SK-N-SH treated with all-trans-retinoic acid at 6 μM for 48 hours (cell line): ENCODE measurements around the gene UQCRH.

Experiments used
- ATAC-seq: fragments of 200-7000 bp; cut with Tn5 transposase; 3 replicates; pipeline ENCODE4 v1.9.1; 2020; ENCODE audit warnings: mild to moderate bottlenecking, moderate library complexity
- ARNTL ChIP-seq: fragments of 450-650 bp; formaldehyde crosslinking; IDR thresholded peaks from 2 replicates; pipeline ENCODE4 v1.5.0; 2020; ENCODE audit warnings: low read depth, mild to moderate bottlenecking, moderate library complexity, borderline replicate concordance
- CREB5 ChIP-seq: fragments of 250-450 bp; sonication (Bioruptor Pico); IDR thresholded peaks from 2 replicates; pipeline ENCODE4 v1.5.1; 2020; ENCODE audit warnings: low read depth, mild to moderate bottlenecking, moderate library complexity
- CSRNP3 ChIP-seq: fragments of 250-450 bp; sonication (Bioruptor Pico); IDR thresholded peaks from 2 replicates; pipeline ENCODE4 v1.5.1; 2021; ENCODE audit warnings: mild to moderate bottlenecking, moderate library complexity
- ESRRG ChIP-seq: fragments of 250-450 bp; sonication (Bioruptor Pico); IDR thresholded peaks from 2 replicates; pipeline ENCODE4 v1.6.1; 2021; ENCODE audit warnings: mild to moderate bottlenecking
- ISL1 ChIP-seq: fragments of 250-450 bp; sonication (Bioruptor Pico); IDR thresholded peaks from 2 replicates; pipeline ENCODE4 v2.1.2; 2022; ENCODE audit warnings: mild to moderate bottlenecking, moderate library complexity
- OSR1 ChIP-seq: fragments of 250-450 bp; sonication (Bioruptor Pico); IDR thresholded peaks from 2 replicates; pipeline ENCODE4 v1.8.0; 2022; ENCODE audit warnings: moderate library complexity, mild to moderate bottlenecking, inconsistent platforms
- PATZ1 ChIP-seq: fragments of 250-450 bp; sonication (Bioruptor Pico); IDR thresholded peaks from 2 replicates; pipeline ENCODE4 v1.8.0; 2020; ENCODE audit warnings: mild to moderate bottlenecking, moderate library complexity, borderline replicate concordance
- POU6F1 ChIP-seq: fragments of 250-450 bp; sonication (Bioruptor Pico); IDR thresholded peaks from 2 replicates; pipeline ENCODE4 v1.8.0; 2021; ENCODE audit warnings: low read depth, mild to moderate bottlenecking, moderate library complexity, borderline replicate concordance
- PPARA ChIP-seq: fragments of 250-450 bp; sonication (Bioruptor Pico); IDR thresholded peaks from 2 replicates; pipeline ENCODE4 v1.5.0; 2020; ENCODE audit warnings: mild to moderate bottlenecking, borderline replicate concordance
- RARB ChIP-seq: fragments of 250-450 bp; sonication (Bioruptor Pico); IDR thresholded peaks from 2 replicates; pipeline ENCODE4 v1.8.0; 2021; ENCODE audit warnings: mild to moderate bottlenecking, moderate library complexity
- SNAI2 ChIP-seq: fragments of 250-450 bp; sonication (Bioruptor Pico); IDR thresholded peaks from 2 replicates; pipeline ENCODE4 v1.5.0; 2020; ENCODE audit warnings: mild to moderate bottlenecking, moderate library complexity
- TCF4 ChIP-seq: fragments of 250-450 bp; sonication (Bioruptor Pico); IDR thresholded peaks from 2 replicates; pipeline ENCODE4 v1.8.0; 2021; ENCODE audit warnings: mild to moderate bottlenecking, moderate library complexity, borderline replicate concordance
- TOX ChIP-seq: fragments of 250-450 bp; sonication (Bioruptor Pico); IDR thresholded peaks from 2 replicates; pipeline ENCODE4 v1.8.0; 2021; ENCODE audit warnings: mild to moderate bottlenecking, moderate library complexity, borderline replicate concordance
- TSHZ2 ChIP-seq: fragments of 250-450 bp; sonication (Bioruptor Pico); IDR thresholded peaks from 2 replicates; pipeline ENCODE4 v1.5.0; 2020; ENCODE audit warnings: mild to moderate bottlenecking, moderate library complexity
- ZC3H10 ChIP-seq: fragments of 250-450 bp; sonication (Bioruptor Pico); IDR thresholded peaks from 2 replicates; pipeline ENCODE4 v1.5.1; 2021; ENCODE audit warnings: mild to moderate bottlenecking, moderate library complexity
- ZFP3 ChIP-seq: fragments of 250-450 bp; sonication (Bioruptor Pico); IDR thresholded peaks from 2 replicates; pipeline ENCODE4 v1.5.0; 2020; ENCODE audit warnings: mild to moderate bottlenecking, moderate library complexity
- ZFP30 ChIP-seq: fragments of 450-650 bp; formaldehyde crosslinking; IDR thresholded peaks from 2 replicates; pipeline ENCODE4 v1.5.0; 2022; ENCODE audit warnings: mild to moderate bottlenecking, moderate library complexity
- ZNF70 ChIP-seq: fragments of 450-650 bp; formaldehyde crosslinking; IDR thresholded peaks from 2 replicates; pipeline ENCODE4 v1.5.0; 2020; ENCODE audit warnings: mild to moderate bottlenecking, moderate library complexity
- ZNF8 ChIP-seq: fragments of 450-650 bp; formaldehyde crosslinking; IDR thresholded peaks from 2 replicates; pipeline ENCODE4 v1.5.0; 2020; ENCODE audit warnings: mild to moderate bottlenecking, moderate library complexity

UQCRH gene

GRCh38 chr1:46301808-46302640, 1.5 kb upstream of the UQCRH start (continued):
- TF ChIP-seq TSHZ2 (CRISPR knock-in tag) (no peak), CREB5 (CRISPR knock-in tag) (no peak), ISL1 (CRISPR knock-in tag) (no peak), ZNF8 (CRISPR knock-in tag) (no peak), TCF4 (CRISPR knock-in tag) (no peak), ZFP3 (CRISPR knock-in tag) (no peak)
- TF ChIP-seq, all 23 proteins: peak for 0

GRCh38 chr1:46302641-46303037, 859 bp upstream of the UQCRH start:
- ATAC-seq = peak; percentile 23
- TF ChIP-seq ISL1 (CRISPR knock-in tag) = no peak
- TF ChIP-seq OSR1 (CRISPR knock-in tag) = no peak
- TF ChIP-seq TSHZ2 (CRISPR knock-in tag) = no peak
- no peak for TF ChIP-seq ZC3H10 (CRISPR knock-in tag)
- no peak for TF ChIP-seq ARNTL

GRCh38 chr1:46303872-46304326, 401 bp downstream of the UQCRH start:
- TF ChIP-seq ZNF70 (CRISPR knock-in tag) (no peak), CREB5 (CRISPR knock-in tag) (no peak), RARB (CRISPR knock-in tag) (no peak), ZNF8 (CRISPR knock-in tag) (no peak), ESRRG (CRISPR knock-in tag) (no peak), TOX (CRISPR knock-in tag) (no peak), ISL1 (CRISPR knock-in tag) (no peak), TCF4 (CRISPR knock-in tag) (no peak), PPARA (CRISPR knock-in tag) (no peak), CSRNP3 (CRISPR knock-in tag) (no peak), TSHZ2 (CRISPR knock-in tag) (no peak), PATZ1 (CRISPR knock-in tag) (no peak), SNAI2 (no peak), POU6F1 (CRISPR knock-in tag) (no peak), ZFP30 (no peak)
- ATAC-seq = no peak
